Stimulated activated CD4-positive, alpha-beta T cell treated with anti-CD3 and anti-CD28 coated beads, TNF-alpha, amount 100 ng/mL, for 1 hour (primary cell): ENCODE results near the gene MOK.

Source experiments
- DNase-seq, 3 donors: peaks; one replicate each; pipeline ENCODE4 v3.0.0-alpha.2; 2020; ENCODE audit warnings: low read depth in 3 of 3, low spot score in 1 of 3

MOK gene

DNA sequence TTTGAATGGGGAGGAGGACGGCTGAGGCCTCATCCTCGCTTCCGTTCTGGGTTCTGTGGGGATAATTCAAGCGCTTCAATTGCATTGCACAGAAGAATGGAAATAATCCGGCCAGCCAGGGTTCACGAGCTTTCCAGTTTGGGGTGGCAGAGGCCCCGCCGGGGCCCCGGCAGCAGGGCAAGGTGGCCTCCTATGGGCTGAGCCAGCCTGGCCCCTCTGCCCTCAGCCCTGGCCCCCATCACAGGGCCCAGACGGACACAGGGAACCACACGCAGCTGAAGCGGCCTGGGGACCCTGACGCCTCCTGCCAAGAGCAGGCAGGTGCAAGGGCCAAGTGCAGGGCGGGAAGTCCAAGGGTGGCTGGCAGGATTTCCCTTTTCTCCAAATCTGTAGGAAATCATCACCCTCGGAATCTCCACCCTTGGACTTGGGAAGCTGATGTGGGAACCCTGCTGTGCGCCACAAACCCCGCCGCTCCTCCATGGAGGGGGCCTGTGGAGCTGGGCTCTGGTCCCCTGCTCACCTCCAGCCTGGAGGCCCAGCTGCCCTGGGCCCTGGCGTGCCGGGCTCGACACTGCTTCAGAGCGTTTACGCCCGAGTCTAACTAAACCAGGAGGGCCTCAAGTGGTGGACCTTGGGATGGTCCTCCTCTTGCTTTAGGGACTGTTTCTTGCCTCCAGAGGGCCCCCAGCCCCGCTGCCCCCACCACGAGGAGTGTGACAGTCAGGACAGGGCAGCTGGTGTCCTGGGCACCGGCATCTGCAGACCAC lies 78.4 kb downstream of the MOK start:
- DNase-seq = no peak

DNA sequence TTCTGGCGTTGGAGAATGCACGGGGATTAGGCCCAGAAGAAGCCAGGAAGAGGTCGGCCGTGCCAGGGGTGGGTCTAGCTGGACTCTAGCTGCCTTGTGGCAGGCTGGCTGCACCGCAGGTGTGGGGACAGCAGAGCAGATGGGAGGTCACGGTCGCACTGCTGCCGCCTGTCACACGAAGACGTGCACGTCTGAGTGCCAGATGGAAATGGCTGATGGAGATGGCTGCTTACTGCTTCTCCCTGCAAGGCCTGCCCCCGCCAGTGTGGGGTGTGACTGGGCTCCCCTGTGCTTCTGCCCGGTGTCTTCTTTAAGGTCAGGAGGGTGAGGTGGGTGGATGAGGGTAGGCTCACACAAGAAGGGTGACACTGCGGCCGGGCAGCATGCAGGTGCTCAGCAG lies 79.0 kb downstream of the MOK start:
- no peak for DNase-seq

DNA sequence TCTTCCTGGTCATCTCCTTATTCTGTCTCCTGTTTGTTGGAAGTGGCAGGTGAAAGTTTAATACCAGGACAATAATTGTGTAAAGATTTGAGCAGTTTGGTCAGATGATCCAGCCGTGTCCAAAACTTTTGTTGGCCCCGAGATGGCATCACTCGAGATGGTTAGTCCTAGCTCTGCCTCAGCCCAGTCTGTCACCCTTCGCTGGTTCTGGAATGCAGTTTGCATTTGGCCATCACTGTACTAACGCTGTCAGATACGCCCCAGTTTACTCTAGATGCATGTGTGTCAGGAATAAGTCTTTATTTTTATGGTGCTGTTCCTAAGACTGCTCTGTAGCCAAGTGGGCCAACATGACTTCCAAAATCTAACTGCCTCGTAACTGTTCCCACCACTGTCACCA lies 79.6 kb downstream of the MOK start:
- DNase-seq = no peak

DNA sequence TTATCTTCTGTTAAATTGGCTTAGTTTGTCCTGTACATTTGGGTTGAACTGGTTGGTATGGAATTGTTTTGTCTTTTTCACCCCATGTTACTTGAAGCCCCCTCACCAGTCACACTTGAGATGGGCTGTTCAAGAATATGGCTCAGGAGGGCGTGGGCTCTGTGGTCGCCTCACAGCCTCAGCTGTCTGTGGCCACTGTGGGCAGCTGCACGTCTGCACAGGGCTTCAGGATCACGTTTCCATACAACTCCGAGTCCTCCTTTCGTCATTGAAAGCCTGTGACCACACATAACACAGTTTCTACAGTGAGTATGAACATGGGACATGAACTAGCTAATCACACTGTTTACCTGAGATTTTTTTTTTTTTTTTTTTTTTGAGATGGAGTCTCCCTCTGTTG lies 81.3 kb downstream of the MOK start:
- DNase-seq = no peak

GRCh38 chr14:102222751-102223150 lies 82.2 kb downstream of the MOK start:
- no peak for DNase-seq

DNA sequence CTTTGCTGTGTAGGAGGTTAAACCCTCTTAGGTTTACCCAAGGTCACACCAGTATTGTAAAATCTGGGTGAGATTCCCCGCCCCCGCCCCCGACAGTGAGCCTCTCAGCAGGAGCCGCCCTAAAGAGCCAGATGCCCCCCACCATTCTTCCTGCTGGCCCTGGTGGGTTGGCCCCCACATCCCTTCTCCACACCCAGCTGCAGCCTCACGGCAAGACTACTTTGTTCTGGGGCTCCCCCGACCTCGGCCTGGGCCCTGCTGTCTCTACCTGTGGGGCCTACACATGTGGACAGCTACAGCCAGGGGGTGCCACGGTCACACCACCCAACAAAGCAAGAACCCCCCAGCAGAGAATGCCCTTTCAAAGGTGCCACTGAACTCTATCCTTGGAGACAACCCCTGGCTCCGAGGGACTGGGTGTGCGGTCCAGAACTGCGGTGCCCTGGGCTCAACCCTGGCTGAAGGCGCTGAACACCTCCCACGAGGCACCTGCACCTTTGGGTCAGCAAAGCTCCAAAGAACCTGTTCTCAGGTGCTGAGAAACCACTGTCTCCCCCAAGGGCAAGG lies 82.9 kb downstream of the MOK start:
- DNase-seq = no peak

DNA sequence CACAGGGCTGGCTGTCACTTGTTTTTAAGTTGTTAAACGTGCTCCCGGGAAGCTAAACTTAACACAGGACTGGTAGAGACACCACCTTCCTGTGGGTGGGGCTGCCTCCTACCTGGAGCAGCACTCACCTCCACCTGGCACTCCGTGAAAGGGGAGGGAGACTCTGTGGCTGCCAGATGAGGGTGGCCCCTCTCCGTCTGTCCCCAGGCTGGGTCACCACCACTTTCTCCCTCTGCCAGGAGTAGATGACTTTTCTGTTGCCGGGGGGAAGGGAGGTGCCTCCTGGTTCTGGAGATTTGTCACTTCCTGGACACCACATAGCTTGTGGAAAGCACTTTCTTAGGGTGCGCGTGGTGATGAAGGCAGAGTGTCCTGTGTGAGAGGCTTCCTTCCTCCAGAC lies 83.9 kb downstream of the MOK start:
- no peak for DNase-seq

DNA sequence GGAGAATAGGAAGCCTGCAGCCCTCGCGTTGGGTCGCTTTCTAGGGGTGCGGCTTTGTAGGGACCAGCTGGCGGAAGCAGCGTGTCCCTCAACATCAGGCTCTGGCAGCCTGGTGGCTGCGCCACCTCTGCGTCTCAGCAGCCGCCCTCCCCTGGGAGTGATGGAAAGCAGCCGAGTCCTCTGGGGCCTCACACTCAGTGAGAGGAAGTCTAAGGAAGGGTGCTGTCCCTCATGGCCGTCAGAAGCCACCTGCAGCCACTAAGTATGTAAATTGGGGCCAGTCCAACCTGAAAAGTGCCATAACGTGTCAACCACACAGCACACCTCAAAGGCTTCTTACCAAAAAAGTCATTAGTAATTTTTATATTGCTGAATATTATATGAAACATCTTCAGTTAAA lies 84.9 kb downstream of the MOK start:
- DNase-seq = no peak

- no peak for DNase-seq
These were observed 85.6 kb downstream of the MOK start for GRCh38 chr14:102219316-102219715.

GRCh38 chr14:102218688-102219087 lies 86.3 kb downstream of the MOK start:
- no peak for DNase-seq

- no peak for DNase-seq
These were observed 87.0 kb downstream of the MOK start for GRCh38 chr14:102217987-102218421.

- no peak for DNase-seq
These were observed 87.6 kb downstream of the MOK start for GRCh38 chr14:102217399-102217798.

DNA sequence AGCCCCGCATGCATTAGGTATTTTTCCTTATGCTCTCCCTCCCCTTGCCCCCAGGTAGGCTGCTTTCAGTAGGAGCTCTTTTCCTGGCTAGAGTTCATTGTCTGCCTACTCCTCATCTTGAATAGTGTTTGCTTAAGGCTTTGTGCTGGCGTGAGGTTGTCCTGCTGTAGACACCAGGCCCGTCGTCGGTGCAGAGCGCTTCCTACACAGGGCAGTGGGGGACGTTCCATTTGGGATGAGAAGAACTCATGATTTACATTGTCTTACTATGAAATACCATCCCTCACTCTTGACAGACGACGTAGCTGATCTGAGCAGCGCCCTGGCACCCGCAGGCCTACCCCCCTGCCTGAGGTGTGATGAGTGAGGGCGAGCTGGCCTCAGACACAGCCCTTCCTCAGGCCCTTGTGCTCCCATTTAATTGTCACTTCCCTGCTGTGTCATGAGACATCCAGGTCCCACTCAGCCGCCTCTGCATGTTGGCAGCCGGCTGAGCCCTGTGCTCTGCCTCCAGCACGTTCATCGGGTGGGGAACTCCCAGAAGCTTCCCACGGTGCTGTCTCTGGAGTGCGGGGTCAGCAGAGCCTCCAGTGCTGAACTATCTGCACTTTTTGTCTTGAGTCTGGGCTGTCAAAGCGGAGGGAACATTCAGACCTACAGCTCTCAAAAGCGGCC lies 89.3 kb downstream of the MOK start:
- no peak for DNase-seq

- DNase-seq = no peak
These were observed 89.9 kb downstream of the MOK start for GRCh38 chr14:102215071-102215470.

DNA sequence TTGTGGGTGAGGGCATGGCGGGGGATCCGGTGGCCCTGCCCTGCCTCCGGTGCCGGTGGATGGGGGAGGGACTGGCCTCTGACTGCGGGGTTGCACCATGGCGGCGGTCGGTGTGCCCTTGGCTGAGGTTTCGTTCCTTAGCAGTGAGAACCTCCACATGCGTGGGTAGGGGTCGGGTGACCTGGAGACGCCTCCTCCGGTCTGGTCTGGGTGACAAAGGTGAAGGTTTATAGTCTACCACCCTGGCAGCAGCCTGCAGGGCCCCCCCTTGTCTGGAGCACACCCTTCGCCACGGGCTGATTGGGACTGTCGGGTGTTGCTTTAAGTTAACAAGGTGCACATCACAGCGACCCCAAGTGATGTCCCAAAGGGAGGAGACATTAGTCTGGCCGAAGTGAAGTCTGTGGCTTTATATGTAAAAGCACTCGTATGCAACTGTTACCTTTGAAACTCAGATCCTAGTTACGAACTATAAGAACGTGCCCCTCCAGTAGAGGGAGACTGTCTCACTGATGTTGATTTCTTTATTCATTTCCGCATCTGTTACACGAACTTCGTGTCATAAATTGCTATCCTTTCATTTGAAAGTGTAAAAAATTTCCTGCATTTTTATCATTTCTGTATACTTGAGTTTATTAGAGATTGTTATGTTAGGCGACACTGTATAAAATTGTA lies 90.8 kb downstream of the MOK start:
- DNase-seq = no peak

- no peak for DNase-seq
These were observed 91.5 kb downstream of the MOK start for GRCh38 chr14:102213470-102213869.

DNA sequence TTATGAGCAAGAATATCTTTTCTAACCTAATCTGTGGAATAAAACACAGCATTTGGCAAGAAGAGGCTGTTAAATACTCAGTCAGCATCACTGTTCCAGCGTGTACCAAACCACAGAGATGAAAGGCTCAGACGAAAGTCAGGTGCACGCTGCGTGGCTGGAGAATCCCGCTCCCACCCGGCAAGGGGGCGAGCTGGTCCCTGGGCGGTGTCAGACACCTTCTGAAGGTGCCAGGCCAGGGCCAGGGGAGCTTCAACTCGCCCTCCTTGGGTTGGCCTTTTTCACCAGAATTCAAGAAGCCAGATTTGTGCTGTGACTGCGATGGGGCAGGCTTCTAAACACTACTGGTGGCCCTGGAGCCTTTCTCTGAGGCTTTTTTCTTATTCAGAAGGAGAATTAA lies 92.1 kb downstream of the MOK start:
- no peak for DNase-seq

GRCh38 chr14:102212356-102212755 lies 92.6 kb downstream of the MOK start:
- DNase-seq = no peak

- no peak for DNase-seq
These were observed 93.7 kb downstream of the MOK start for GRCh38 chr14:102211240-102211639.

GRCh38 chr14:102210421-102211042 lies 94.4 kb downstream of the MOK start:
- DNase-seq = no peak

GRCh38 chr14:102209224-102209966 lies 95.6 kb downstream of the MOK start:
- DNase-seq = no peak
